Measurements from ENCODE around the gene SAMD9. TPM values are rescaled to one million over a fixed set of nuclear protein-coding genes. Genes with fewer than 3 reads are reported as not detected.

Gene SAMD9
- total and polyA plus RNA-seq, 2 experiments from 2014 or later: 15.3 to 31.2 TPM

DNA sequence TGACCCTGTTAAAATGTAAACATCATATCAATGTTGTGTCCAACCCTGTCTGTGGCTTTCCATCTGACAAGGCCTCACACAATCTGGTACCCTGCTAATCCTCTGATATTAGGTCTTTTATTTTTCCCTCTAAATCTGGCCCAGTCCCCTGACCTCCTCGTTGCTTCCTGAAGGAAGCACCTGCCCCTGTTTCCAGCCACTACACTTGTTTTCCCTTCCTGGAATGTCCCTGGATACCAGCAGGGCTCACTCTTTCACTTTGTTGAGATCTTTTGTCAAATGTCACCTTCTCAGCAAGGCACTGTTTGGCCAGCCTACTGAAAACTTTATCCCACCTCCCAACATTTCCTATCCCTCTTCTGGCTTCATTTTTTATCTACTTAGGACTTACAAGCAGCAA lies 28.3 kb upstream of the SAMD9 start:
- H3K9me3 ChIP-seq (ENCODE audit: low read depth): no peaks in the 10 kb centered on the region
- no peak overlapping the region for H2AFZ ChIP-seq

DNA sequence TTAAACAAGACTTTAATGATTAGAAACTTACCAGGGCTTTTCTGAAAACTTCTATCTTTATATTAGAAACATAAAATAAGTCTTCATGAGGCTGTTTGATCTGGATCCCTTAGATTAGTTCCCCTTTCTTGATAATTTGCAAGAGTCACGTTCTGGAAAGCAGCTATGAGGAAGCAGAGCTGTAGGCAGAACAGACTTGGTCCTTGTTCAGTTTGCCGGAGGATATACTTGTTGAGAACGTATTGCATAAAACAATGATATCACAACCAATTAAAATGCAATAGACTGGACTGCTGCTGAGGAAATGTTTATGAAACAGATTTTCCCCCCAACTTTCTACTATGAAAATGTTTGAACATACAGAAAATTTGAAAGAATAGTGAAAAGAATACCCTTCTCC lies 27.6 kb upstream of the SAMD9 start:
- H3K27ac ChIP-seq: no peak overlapping the region
- TF ChIP-seq EZH2phosphoT487 (IDR thresholded peaks at IDR 0.05; ENCODE audit: insufficient read depth, low read depth) (no peak), EZH2 (IDR thresholded peaks at IDR 0.05; ENCODE audit: insufficient read depth, poor library complexity, severe bottlenecking) (no peak)
- in situ Hi-C loops (cut with MboI): no loop called here
- H3K4me3 ChIP-seq: no peak overlapping the region
- no peaks in the 10 kb centered on the region for H3K9me2 ChIP-seq (ENCODE audit: insufficient read depth)
- 0 out of 2 replicates have a peak, but pooled peaks cover 7% of the 10 kb centered on the region for H3K79me2 ChIP-seq (ENCODE audit: insufficient read depth)
- no peak overlapping the region for H3K9ac ChIP-seq
- peaks cover 15% of the 10 kb centered on the region for H3K4me1 ChIP-seq (ENCODE audit: insufficient read depth)
- no peaks in the 10 kb centered on the region for H3K9me3 ChIP-seq (ENCODE audit: low read depth)
- H4K20me1 ChIP-seq (ENCODE audit: insufficient read depth): no peaks in the 10 kb centered on the region
- DNase-seq: no peak
- H3K4me2 ChIP-seq (ENCODE audit: unreplicated experiment): no peak overlapping the region
- no peak overlapping the region for H2AFZ ChIP-seq
- no peaks in the 10 kb centered on the region for H3K27me3 ChIP-seq (replicated peaks; ENCODE audit: insufficient read depth)
- H3K36me3 ChIP-seq (ENCODE audit: low read depth): 0 out of 2 replicates have a peak, but pooled peaks cover 3% of the 10 kb centered on the region
- 96 to 100% methylated on average over 3 of the region's 3 CpGs for WGBS, 2 experiments (ENCODE audit: low coverage in 1 of 2, low lambda C conversion rate in 2 of 2, missing lambda C conversion rate in 2 of 2)
- H3F3A ChIP-seq (ENCODE audit: insufficient read depth): peaks cover 2% of the 10 kb centered on the region

More for the DNA sequence above, 28.3 kb upstream of the SAMD9 start:
- Histone ChIP-seq H3K27ac (no peak overlapping the region), H4K20me1 (ENCODE audit: insufficient read depth) (no peaks in the 10 kb centered on the region), H3K4me1 (ENCODE audit: insufficient read depth) (peaks cover 19% of the 10 kb centered on the region), H3F3A (ENCODE audit: insufficient read depth) (peaks cover 6% of the 10 kb centered on the region), H3K36me3 (ENCODE audit: low read depth) (0 out of 2 replicates have a peak, but pooled peaks cover 3% of the 10 kb centered on the region), H3K4me3 (no peak overlapping the region), H3K4me2 (ENCODE audit: unreplicated experiment) (peak overlapping the region; percentile 98), H3K9me2 (ENCODE audit: insufficient read depth) (no peaks in the 10 kb centered on the region), H3K9ac (no peak overlapping the region), H3K79me2 (ENCODE audit: insufficient read depth) (0 out of 2 replicates have a peak, but pooled peaks cover 7% of the 10 kb centered on the region), H3K27me3 (replicated peaks; ENCODE audit: insufficient read depth) (no peaks in the 10 kb centered on the region)
- 69 to 78% methylated on average over 1 of the region's 1 CpG for WGBS, 2 experiments (ENCODE audit: low coverage in 1 of 2, low lambda C conversion rate in 2 of 2, missing lambda C conversion rate in 2 of 2)
- no peak for DNase-seq
- TF ChIP-seq EZH2phosphoT487 (IDR thresholded peaks at IDR 0.05; ENCODE audit: insufficient read depth, low read depth): no peak
- TF ChIP-seq EZH2 (IDR thresholded peaks at IDR 0.05; ENCODE audit: insufficient read depth, poor library complexity, severe bottlenecking): no peak
- in situ Hi-C loops (cut with MboI): no loop called here

DNA sequence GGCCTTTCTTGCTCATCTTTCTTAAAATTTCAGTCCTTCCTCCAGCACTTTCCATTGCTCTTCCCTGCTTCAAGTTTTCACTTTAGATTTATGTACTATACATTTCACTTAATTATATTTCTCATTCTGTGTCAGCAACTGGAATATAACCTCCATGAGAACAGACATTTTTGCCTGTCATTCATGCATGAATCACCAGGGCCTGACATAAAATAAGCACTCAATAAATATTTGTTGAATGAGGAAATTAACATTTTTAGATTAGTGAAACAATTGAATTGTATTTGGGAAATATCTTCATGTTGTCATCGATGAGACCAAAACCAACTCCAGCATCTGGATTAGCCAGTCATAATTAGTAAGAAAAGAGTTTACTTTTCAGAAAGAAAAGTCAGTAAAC lies 24.3 kb upstream of the SAMD9 start:
- Histone ChIP-seq H3K4me3 (no peak overlapping the region), H3K27ac (no peak overlapping the region)
- DNase-seq: peak; percentile 38

DNA sequence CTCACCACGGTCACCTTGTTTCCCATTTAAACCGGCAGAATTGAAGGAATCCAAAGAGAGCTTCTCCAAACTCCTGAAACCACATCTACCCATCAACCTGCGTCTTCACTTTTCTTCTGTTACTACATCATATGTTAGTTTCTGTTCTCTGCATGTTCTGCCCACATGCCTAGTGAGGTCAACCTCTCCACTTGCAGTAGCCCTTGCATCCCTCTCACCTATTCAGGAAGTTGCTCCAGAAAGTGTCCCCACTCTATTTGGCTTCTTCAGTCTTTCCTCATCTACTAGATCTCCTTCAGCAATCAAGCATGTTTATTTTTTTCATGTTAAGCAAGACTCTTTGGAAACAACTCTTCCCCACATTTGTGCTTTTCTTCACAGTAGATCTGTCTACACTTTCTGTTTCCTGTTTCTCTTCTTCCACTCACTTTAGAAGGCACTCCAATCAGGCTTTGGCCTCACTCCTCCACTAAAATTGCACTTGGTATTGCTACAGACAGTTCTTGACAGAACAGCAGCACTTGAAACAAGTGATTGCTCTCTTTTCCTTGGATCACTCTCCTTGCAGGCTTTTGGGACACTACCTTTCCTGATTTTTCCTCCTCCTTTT lies 22.9 kb upstream of the SAMD9 start:
- Histone ChIP-seq H3K27me3 (replicated peaks; ENCODE audit: insufficient read depth) (no peaks in the 10 kb centered on the region), H3K79me2 (ENCODE audit: insufficient read depth) (no peaks in the 10 kb centered on the region), H3K9me3 (ENCODE audit: low read depth) (no peaks in the 10 kb centered on the region), H3K36me3 (ENCODE audit: low read depth) (peaks cover 15% of the 10 kb centered on the region; the same call in 1 of the 2 replicates), H3K4me2 (ENCODE audit: unreplicated experiment) (no peak overlapping the region), H3K4me1 (ENCODE audit: insufficient read depth) (no peaks in the 10 kb centered on the region), H2AFZ (no peak overlapping the region), H4K20me1 (ENCODE audit: insufficient read depth) (no peaks in the 10 kb centered on the region), H3K27ac (no peak overlapping the region), H3K9me2 (ENCODE audit: insufficient read depth) (no peaks in the 10 kb centered on the region), H3K4me3 (no peak overlapping the region), H3K9ac (no peak overlapping the region), H3F3A (ENCODE audit: insufficient read depth) (no peaks in the 10 kb centered on the region)
- no peak for DNase-seq
- no peak for TF ChIP-seq EZH2 (IDR thresholded peaks at IDR 0.05; ENCODE audit: insufficient read depth, poor library complexity, severe bottlenecking)
- no peak for TF ChIP-seq EZH2phosphoT487 (IDR thresholded peaks at IDR 0.05; ENCODE audit: insufficient read depth, low read depth)
- 95 to 99% methylated on average over 3 of the region's 3 CpGs for WGBS, 2 experiments (ENCODE audit: low coverage in 1 of 2, low lambda C conversion rate in 2 of 2, missing lambda C conversion rate in 2 of 2)
- in situ Hi-C loops (cut with MboI): no loop called here

More for the DNA sequence above, 24.3 kb upstream of the SAMD9 start:
- Histone ChIP-seq H3K4me1 (ENCODE audit: insufficient read depth) (peaks cover 7% of the 10 kb centered on the region), H3K27me3 (replicated peaks; ENCODE audit: insufficient read depth) (no peaks in the 10 kb centered on the region), H3K9ac (no peak overlapping the region), H3K36me3 (ENCODE audit: low read depth) (0 out of 2 replicates have a peak, but pooled peaks cover 3% of the 10 kb centered on the region), H3K79me2 (ENCODE audit: insufficient read depth) (0 out of 2 replicates have a peak, but pooled peaks cover 7% of the 10 kb centered on the region), H3K9me3 (ENCODE audit: low read depth) (no peaks in the 10 kb centered on the region), H2AFZ (no peak overlapping the region), H4K20me1 (ENCODE audit: insufficient read depth) (no peaks in the 10 kb centered on the region), H3K9me2 (ENCODE audit: insufficient read depth) (no peaks in the 10 kb centered on the region), H3F3A (ENCODE audit: insufficient read depth) (no peaks in the 10 kb centered on the region), H3K4me2 (ENCODE audit: unreplicated experiment) (no peak overlapping the region)
- no peak for TF ChIP-seq EZH2phosphoT487 (IDR thresholded peaks at IDR 0.05; ENCODE audit: insufficient read depth, low read depth)
- TF ChIP-seq EZH2 (IDR thresholded peaks at IDR 0.05; ENCODE audit: insufficient read depth, poor library complexity, severe bottlenecking): no peak
- in situ Hi-C loops (cut with MboI): no loop called here
- WGBS, 2 experiments (ENCODE audit: low coverage in 1 of 2, low lambda C conversion rate in 2 of 2, missing lambda C conversion rate in 2 of 2): 38 to 53% methylated on average over 1 of the region's 1 CpG

All from GM23248 (cell line).